GM04504 (cell line): Measurements from ENCODE around the gene GPR62.
A peak's percentile ranks its signal among the peaks of the same experiment; 100 is the strongest.
"Not testable (repeated sequence)": the region's sequence is repeated elsewhere in the genome, so short reads cannot be mapped to it uniquely, and the experiment has no call there.

Experiments
- DNase-seq: peaks from one replicate; pipeline ENCODE4 v3.0.0-alpha.2; 2012; ENCODE audit warnings: low read depth

Gene GPR62

DNA sequence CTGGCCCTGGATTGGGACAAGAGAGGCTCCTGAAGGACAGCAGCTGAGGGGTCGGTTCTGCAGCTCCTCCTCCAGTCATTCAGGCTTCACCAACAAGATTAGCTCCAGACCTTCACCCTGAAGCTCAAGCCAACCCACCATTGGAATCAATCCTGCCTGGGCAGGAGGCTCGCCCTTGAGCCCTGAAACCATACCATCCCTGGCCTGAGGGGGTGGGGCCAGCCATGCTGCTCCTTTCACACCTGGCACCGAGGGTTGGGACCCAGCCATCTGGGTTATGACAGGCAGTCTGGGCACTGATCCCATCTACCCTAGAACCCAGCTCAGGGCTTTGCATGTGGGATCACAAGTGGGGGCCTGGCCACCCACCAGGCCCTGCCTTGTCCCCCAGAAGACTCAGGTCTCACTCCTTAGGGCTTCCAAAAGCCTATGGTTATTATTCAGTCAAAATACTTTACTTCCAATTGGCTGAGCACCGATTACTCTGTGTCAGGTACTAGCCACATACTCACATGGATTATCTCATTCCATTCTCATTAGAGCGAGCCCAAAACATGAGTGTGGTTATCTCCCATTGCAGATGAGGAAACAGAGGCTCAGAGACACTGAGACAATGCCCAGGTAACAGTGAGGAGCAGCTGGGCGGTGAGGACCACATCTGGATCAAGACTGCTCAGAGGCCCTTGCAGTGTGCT, 15.6 kb downstream of the GPR62 start:
- no peak for DNase-seq

DNA sequence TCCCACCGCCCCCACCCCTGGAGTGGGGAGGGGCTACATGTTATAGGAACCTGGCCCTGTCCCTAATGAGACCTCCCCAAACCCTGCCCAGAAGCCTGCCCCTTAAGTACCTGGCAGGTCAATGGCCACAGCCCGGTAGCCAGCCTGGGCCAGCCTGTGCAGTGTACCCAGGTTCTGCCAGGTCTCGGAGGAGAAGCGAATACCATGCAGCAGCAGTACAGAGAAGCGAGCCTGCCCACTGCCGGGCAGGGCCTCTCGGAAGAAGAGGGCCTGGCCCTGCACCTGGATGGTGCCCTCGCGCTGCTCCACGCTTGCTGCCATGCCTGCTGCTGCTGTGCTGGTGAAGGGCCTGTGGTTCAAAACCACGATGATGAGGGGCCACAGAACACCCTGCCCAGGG, 16.2 kb downstream of the GPR62 start:
- DNase-seq, result no peak

DNA sequence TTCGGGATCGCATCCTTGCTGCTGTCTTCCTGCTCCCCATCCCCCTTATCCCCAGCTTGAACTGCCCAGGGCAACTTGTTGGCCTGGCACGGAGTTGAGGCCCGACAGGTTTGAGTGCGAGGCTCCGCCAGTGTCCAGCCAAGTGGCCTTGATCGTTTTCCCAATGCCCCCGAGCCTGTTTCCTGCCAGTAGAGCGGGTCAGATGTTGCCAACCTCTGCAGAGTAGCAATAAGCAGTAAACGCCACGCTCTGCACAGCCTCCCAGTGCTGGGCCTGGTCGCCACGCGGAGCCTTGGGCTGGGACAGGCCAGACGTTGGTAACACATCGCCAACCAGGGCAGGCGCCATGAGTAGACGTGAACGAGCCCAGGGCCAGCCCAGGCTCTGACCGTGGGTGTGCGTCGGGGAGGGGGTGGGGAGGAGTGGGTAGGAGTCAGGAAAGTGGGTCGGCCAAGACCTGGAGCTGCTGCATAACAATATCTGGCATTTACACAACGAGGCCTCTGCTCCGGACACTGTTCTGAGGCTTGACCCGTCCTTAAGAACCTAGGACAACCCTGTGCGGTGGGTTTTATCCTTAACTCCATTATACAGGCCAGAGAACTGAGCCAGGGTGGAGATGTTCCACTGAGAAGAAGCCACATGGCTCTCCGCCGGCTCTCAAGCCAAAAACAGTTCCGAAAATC, 19.2 kb downstream of the GPR62 start:
- no peak for DNase-seq

DNA sequence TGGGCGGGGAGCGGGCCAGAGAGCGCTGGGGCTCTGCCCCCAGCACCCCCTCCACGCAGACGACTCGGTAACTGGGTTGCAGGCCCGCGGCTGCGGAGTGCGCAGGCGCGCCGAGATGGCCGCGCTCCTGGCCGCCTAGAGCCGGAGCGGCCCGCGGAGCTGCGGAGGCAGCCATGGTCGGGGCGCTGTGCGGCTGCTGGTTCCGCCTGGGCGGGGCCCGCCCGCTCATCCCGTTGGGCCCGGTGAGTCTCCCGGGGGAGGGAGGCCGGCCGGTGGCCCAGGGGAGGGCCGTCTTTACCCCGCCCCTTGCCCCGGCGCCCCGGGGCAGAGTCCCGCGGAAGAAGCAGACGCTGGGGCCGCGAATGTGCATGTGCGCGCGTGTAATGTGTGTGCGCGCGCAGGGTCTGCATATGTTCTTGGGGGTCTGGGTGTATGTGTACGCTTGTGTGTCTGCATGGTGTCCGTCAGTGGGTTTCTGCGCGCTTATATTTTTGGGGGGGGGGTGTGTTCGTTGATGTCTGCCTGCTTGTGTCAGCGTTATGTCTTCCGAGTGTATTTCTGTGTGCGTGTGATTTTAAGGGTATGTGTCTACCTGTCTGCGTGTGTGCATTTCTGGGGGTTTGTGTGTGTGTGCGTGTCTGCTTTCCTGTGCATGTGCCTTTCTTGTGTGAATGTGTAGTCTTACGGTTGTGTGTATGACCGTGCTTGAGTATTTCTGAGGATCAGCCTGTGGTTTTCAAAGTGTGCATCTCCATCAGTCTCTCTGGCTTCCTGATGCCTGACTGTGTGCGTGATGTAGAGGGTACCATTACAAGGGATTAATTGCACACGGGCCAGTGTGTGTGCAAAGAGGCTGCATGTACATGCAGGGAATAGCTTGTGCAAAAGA, 20.0 kb downstream of the GPR62 start, which contains the start of gene ABHD14A:
Gene ABHD14A (plus strand): TSS at position 102 of the 889 bp plus-strand sequence. CDS start 72 bp downstream, at position 174.
- no peak for DNase-seq

DNA sequence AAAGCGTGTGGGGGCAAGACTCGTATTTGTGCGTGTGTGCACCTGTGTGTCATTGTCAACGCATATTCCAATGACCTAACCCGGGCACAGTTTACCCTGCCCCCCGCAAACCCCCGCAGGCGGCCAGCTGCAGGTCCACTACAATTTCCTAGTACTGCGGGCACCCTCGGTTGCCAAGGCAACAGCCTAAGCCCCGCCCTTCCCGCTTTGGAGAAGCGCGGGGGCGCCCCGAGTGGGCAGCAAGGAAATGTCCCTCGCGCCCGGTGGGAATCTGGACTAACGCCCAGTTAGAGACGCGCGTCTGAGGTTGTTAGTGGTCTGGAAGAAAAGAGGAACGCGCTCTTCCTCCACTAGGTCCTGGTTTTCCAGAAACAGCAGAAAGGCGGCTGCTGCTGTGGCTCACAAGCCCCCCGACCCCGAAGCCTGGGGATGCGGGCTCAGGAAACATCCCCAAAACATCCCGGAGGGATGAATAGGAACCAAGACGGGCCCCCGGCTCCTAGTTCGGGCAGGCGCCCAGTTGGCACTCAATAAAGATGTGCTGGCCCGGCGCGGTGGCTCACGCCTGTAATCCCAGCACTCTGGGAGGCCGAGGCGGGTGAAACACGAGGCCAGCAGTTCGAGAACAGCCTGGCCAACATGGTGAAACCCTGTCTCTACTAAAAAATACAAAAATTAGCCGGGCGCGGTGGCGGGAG, 20.8 kb downstream of the GPR62 start:
- no peak for DNase-seq

DNA sequence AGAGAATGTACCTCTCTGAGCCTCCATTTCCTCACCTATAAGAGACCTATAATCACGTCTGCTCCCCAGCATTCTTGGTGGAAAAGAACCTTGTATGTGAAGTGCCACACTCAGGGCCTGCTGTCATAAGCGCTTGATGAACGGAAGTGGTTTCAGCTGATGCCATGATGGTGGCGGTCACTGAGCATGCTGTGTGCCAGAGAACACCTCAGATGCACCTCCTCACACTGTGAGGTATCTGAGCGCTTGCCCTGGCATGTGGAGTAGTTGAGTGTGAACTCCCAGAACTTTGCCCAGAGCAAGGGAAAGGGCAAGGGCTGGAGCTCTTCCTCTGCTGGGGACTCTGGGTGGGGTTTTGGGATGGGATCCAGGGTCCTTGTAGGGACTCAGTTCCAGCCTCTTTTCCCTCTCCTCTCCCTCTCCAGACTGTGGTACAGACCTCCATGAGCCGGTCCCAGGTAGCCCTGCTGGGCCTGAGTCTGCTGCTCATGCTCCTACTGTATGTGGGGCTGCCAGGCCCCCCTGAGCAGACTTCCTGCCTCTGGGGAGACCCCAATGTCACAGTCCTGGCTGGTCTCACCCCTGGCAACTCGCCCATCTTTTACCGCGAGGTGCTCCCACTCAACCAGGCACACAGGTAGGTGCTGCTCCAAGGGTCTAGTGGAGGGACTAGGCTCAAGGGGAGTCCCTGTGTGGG, 22.4 kb downstream of the GPR62 start:
- DNase-seq, result no peak

DNA sequence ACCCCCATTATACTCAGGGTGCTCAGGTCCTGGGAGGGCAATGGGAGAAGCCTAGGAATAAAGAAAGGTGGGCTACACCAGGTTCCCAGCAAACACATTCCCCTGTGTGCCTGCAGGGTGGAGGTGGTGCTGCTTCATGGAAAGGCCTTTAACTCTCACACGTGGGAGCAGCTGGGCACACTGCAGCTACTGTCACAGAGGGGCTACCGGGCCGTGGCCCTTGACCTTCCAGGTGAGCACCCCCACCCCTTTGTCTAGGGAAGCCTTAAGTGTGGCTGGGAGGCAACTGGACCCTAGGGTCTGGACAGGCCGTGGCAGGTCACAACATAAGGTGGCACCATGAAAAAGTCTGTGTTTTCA, 22.9 kb downstream of the GPR62 start:
- no peak for DNase-seq

DNA sequence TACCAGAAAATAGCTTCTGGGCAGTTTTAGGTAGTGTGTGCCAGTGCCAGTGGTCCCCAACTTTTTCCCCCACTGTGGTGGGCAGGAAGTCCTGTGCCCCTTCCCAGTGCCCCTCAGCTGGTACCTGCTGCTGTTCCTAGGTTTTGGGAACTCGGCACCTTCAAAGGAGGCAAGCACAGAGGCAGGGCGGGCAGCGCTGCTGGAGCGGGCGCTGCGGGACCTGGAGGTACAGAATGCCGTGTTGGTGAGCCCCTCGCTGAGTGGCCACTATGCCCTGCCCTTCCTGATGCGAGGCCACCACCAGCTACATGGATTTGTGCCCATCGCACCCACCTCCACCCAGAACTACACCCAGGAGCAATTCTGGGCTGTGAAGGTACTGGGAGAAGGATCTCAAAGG, 25.1 kb downstream of the GPR62 start:
- DNase-seq, result no peak

DNA sequence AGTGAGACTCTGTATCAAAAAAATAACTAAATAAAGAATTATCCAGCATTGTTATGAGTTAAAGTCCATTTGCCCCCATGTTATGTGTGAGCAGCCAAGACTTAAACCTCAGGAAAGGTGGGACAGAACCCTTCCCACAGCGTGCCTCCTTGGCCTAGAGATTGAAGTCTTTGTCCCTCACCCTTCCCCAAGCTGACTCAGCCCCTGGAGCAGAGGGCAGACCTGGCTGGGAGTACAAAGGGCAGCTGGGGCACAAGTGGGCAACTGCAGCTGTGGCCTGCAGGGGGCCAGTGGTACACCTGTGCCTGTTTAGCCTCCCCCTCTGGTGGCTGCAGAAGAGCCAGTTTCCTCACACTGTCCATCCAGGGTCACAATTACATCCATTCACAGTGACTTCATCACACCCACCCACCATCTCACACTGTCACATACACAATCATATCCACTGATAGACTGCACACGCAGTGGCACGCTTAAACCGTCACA, 27.2 kb downstream of the GPR62 start:
- no peak for DNase-seq

DNA sequence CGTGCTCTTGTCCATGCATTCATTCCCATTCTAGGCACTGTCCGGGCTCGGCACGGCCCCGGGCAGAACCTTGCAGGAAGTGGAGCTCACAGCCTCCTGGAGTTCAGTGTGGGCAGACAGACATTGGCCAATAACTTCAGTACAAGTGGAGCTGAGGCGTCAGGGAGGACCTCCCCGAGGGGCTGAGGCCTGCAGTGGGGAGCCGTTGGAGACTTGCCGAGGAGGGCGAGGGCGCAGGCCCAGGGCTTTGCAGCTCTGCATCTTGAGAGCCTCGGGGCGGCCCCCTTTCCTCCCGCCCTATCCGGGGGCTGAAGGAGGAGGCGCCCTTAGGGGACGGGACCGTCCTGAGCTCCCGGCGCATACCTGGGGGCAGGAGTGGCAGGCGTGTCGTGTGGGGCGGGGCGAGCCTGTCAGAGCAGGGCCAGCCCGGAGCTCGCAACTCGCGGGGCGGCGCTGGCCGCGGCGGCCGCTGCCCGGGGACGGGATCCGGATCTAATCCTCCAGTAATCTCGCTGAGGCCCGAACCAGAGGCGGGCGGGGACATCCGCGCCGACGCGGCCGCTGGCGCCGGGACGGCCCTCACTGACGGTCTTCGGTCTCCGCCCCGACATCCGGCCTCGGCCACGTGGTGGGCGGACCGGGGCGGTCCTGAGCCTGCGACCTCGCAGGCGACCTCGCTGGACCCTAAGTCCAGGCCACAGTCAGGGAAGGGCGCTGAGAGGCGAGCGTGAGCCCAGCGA, 27.8 kb downstream of the GPR62 start, which contains the start of gene ACY1:
Gene ACY1 (plus strand): TSS at position 698 of the 740 bp plus-strand sequence. CDS start 530 bp downstream, outside the sequence.
- DNase-seq, result peak; percentile 76

DNA sequence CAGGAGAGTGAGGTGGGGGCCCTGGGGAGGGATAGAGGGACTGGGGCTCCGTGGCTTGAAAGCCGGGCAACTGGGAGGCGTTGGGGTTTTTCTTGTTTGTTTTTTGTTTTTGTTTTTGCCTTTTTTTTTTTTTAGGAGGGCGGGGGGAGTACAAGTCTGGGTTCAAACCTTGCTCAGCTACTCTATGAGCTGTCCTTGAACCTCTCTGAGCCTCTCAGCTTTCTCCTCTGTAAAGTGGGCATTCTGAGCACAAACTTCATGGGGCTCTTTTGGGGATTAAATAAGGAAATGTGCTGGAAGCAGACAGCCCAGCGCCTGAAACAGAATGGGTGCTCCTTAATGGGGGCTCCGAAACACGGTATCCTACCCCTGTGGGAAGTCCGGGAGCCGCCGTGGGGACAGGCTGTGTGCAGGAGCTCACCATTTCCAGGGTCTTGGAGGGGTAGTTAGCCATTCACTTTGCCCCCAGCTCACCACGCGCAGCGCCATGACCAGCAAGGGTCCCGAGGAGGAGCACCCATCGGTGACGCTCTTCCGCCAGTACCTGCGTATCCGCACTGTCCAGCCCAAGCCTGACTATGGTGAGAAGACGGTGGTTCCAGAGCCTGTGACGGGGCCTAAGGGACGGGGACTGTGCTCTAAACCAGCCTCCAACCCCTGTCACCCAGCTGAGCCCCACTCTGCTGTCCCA, 28.5 kb downstream of the GPR62 start:
- no peak for DNase-seq

DNA sequence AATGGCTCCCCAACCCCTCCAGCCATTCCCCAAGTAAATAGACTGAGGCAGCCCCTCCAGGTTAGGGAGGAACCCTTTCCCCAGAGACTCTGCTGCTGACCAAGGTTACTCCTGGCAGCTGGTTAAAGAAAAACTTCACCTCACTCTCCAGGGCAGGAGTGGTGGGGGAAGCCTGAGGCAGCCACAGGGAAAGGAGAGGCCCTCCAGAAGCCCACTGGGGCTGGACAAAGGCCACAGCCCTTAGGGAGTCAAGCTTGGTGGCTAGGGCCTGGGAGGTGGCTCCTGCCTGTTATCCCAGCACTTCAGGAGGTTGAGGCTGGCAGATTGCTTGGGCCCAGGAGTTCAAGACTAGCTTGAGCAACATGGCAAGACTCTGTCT, 29.1 kb downstream of the GPR62 start:
- no peak for DNase-seq

DNA sequence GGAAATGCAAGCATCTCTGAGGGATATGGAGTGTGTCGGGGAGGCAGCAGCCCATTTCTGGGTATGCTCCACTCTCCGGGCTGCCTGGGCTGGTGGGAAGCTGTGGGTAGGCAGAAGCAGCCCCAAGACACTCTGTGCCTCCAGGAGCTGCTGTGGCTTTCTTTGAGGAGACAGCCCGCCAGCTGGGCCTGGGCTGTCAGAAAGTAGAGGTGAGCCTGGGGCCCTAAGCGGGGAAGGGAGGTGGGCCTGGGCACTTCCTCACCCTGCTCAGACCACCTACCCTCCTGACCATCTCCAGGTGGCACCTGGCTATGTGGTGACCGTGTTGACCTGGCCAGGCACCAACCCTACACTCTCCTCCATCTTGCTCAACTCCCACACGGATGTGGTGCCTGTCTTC, 29.9 kb downstream of the GPR62 start:
- no peak for DNase-seq

DNA sequence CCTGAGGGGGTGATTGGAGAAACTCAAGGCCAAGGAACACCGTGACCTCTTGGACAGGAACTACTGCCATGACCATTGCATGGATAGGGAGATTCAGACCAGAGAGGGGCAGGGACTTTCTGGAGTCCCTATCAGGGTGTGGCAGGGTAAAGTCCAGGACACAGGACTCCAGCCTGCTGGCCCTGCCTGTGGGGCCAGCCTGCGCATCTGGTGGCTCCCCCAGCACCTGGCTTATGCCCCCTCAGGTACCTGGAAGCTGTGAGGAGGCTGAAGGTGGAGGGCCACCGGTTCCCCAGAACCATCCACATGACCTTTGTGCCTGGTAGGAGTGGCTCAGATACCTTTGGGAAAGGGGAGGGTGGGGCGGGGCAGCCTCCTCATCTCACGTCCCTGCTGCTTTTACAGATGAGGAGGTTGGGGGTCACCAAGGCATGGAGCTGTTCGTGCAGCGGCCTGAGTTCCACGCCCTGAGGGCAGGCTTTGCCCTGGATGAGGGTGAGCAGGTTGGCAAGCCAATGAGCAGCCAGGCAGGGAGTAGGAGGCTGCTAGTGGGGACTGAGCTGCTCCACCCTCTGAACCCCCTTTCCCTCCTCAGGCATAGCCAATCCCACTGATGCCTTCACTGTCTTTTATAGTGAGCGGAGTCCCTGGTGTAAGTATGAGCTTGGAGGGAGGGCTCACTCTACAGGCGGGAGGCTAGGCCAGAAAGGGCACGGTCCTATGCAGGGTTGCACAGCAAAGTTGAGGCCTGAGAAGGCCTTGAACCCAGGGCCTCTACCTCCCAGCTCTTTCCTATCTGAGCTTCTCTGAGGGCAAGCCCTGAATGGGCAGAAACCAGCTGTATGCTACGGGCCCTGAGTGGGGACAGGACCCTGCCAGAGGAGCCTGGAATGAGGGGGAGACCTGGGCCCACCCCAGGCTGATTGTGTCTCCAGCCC, 31.1 kb downstream of the GPR62 start:
- DNase-seq, result no peak

DNA sequence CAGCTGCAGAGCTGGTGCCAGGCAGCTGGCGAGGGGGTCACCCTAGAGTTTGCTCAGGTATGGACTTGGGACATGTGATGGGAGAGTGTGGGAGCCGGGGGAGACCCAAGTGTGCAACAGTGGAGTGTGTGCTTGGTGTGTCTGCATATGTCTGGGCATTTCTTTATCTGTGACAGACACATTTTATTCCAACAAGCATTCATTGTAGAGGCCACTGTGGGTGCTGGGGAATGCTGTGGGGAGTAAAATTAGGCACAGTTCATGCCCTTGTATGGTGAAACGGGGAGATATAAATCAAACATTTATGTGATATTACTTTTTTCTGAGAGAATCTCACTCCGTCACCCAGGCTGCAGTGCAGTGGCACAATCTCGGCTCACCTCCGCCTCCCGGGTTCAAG, 32.4 kb downstream of the GPR62 start:
- DNase-seq, result no peak

DNA sequence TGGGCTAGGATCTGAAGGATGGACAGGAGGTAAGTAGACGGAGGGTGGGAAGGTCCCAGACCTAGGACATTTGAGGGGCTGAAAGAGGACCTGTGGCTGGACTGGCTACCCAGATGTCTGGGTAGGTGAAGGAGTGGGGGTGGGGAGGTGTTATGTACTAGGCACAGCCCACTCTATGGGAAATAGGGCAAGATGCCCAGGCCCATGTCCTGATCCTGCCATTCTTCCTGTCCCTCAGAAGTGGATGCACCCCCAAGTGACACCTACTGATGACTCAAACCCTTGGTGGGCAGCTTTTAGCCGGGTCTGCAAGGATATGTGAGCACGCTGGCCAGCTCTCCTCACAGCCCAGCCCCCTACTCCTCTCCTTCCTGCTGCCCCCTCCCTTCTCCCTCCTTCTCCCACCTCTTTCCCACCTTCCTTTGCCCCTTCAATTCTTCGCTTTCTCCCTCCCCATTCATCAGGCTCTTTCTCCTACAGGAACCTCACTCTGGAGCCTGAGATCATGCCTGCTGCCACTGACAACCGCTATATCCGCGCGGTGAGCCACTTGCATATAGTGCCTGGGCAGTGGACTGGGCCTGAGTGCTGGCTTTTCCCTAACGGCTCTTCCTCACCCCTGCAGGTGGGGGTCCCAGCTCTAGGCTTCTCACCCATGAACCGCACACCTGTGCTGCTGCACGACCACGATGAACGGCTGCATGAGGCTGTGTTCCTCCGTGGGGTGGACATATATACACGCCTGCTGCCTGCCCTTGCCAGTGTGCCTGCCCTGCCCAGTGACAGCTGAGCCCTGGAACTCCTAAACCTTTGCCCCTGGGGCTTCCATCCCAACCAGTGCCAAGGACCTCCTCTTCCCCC, 33.3 kb downstream of the GPR62 start:
- no peak for DNase-seq

DNA sequence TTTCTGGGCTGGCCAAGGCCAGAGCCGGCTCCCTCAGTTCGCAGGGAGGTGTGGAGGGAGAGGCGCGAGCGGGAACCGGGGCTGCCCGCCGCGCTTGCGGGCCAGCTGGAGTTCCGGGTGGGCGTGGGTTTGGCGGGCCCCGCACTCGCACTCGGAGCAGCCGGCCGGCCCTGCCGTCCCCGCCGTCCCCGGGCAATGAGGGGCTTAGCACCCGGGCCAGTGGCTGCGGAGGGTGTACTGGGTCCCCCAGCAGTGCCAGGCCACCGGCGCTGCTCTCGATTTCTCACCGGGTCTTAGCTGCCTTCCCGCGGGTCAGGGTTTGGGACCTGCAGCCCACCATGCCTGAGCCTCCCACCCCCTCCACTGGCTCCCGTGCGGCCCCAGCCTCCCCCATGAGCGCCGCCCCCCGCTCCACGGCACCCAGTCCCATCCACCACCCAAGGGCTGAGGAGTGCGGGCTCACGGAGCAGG, 35.4 kb downstream of the GPR62 start:
- DNase-seq, result not testable (repeated sequence)
